T-helper 1 cell (primary cell): ENCODE data around the gene FBXO8.

Source experiments
- DNase-seq, 5 donors: peaks; one replicate each; pipeline ENCODE4 v3.0.0-alpha.2; 2012 to 2020

The FBXO8 gene

DNA sequence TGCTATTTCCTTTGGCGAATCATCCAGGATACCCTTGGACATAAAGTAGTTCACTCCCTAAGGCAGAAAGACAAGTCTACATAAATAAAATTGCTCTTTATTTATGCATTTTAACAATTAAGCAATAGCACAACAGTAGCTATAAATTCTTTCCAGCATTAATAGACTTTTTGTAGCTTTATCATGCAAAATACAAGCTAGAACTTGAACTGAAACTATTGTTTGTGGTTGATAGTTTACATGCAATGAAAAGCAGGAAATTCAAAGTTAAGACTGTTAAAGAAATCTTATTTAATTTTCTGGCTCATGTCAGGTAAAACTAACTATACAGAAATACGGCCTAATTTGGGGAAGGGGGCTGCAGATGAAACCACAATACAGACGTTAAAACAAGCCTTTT is 42.3 kb downstream of the FBXO8 start:
- no peak for DNase-seq

GRCh38 chr4:174236359-174236758 is 47.1 kb downstream of the FBXO8 start:
- DNase-seq, result no peak

DNA sequence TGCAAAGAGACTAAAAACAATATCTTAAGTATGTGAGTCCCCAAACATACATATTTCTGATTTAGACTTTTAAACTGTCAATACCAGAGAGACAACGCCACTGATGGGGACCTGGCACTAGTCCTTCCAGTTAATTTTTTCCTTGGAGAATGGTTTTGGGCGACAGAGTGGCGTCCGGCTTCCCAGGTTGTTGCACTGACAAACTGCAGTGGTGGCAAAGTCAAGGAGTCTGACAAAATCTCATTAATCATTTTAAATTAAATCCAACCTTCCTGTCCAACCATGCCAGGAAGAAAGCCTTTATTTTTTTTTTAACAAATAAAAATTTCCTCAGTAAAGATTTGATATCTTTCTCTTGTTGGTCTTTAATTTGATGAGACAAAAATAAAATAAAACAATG is 52.8 kb downstream of the FBXO8 start:
- DNase-seq, result no peak

GRCh38 chr4:174230148-174230547 is 53.3 kb downstream of the FBXO8 start:
- DNase-seq, result no peak

- DNase-seq, result no peak
These were observed 54.5 kb downstream of the FBXO8 start for GRCh38 chr4:174228988-174229387.

DNA sequence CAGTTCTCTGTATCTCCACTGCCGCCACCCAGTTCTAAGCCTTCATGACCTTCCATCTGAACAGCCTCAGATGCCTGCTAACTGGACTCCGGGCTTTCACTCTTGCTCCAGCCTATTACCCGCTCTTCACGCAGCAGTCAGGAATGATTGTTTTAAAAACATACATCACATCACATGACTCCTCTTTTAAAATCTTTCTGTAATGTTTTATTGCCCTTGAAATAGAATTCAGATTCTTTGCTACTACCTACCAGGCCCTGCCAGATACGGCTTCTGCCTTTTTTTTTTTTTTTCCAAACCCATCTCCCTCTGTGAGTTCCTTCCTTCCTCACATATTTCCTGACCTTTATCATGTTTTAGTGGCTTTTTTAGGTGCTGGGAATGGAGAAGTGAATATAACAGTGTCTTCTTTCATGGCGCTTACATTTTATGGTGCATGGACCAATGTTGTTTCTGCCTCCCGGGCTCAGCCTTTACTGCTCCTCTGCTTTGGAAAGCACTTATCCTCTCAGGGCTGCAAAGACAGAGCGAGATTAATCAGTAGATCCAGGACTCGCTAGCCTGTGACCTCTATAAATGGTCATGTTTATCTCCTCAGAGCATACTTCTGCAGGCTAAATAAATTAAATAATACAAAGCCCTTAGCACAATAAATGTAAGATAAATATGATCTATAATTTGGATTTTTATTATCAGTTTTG is 58.0 kb downstream of the FBXO8 start:
- DNase-seq, result no peak

- DNase-seq, result no peak
These were observed 58.9 kb downstream of the FBXO8 start for GRCh38 chr4:174224550-174224949.

DNA sequence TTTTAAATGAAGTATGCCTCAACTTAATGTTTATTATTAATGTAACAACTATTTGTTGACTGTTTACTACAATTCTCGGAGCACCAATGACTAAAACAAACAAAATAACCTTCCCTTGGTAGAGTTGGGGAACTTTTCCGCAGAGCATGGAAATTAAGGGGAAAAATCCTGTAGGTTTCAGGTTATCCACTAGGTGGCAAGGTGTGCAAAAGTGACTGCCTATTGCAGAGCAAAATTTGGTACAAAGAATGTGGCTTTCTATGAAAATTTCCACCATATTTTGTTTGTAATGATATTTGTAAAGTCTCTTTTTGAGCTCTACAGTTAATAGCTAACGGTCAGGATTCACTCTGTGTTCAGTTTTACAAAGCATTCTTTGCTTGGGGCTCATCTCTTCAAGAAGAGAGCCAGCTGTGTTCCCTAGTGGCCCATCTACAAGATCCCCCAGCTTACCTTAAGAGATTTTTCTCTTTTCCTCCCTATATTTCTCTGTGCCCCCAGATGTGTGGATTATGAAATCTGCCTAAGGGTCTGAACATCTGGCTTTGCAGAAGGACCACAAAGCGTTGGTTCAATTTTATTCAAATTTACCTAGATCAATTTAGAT is 61.1 kb downstream of the FBXO8 start:
- no peak for DNase-seq

DNA sequence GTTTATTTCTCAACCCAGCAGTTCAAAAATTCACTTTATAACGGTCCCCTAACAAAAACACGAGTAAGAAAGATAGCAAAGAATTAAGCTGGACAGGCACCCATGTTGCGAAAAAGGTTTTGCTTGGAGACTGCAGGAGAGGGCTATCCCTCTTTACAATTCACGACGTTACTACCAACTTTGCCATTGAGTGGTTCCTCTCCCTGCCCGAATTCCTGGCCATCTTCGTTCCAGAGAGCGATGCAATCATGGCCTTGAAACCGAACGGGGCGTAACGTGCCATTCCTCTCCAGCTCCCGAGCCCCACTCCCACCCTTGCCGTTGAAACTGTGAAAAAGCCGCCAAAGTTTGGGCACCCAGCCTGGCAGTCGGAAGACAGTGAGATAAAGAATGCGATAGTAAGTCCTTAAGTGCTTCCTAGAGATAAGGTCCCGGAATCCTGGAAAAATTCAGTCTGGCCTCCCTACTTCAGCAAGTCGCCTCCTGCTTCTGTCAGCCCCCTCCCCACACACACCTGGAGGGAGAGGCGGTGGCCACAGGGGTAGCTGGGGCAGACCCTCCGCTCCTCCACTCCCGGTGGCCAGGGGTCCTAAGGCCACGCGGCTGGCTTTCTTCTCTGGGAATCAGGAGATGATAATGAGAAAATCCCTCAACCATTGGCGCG is 65.2 kb downstream of the FBXO8 start:
- no peak for DNase-seq

DNA sequence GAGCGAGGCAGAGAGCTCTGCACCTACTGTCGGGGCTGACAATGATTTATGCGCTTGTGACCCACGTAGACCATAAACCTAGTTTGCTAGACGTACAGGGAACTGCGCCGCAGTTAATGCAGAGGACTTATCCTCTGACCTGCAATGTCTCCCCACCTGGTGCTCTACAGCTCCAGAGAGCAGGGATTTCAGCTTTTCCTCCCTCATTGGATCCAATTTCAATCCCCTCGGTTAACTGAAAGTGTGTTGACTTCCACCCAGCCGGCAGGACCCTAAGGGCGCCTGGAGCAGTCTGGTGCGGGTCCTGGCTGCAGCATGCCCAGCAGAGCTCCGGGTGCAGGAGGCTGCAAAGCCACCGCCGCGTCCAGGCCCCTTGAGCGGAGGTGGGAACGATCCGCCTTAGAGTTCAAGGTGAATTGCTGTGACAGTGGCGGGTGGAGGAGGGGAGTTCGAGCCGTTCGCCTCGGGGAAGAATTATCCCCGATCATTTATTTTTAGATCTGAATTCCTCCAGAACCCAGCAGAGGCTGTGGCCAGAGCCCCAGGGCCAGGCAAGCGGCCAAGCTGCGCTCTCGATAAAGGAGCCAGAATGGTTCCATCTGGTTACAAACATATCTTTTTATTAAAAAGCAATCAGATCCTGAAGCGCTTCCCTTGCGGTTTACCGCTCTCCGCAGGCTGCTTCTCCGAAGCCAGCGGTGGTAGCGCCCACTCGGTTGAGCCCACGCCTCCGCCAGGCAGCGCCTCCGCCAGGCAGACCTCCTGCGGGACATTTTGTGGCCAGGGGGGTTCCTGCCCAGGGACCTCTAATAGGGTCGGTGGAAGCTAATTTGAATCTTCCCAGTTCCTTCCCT is 66.0 kb downstream of the FBXO8 start:
- peak in 1 of 5 donors; percentile 3 for DNase-seq

DNA sequence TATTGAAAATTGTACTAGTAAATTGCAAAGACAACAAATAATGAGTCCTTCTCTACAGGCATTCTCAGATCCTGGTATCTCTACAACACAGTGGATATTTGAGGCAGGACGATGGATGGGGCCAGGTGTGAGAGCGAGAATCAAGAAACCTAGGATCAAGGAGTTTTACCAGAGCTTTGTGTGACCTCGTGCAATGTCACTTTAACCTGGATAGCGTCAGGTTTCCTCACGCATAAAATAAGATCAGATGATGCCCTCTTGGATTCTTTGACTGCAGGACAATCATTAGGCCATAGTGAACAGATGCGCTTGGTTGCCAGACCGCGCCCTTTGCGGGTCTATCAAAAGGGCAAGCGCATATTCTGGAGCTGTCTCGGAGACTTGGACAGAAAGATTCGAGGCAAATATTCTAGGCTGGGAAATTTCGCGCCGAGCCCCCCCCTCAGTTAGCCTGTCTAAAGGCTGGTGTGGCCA is 66.6 kb downstream of the FBXO8 start:
- DNase-seq, result no peak

GRCh38 chr4:174215961-174216680 is 67.3 kb downstream of the FBXO8 start:
- no peak for DNase-seq

GRCh38 chr4:174215057-174215456 is 68.4 kb downstream of the FBXO8 start:
- DNase-seq, result no peak

- DNase-seq, result peak in 1 of 5 donors; percentile 10
These were observed 69.2 kb downstream of the FBXO8 start for GRCh38 chr4:174214101-174214878.

- no peak for DNase-seq
These were observed 69.8 kb downstream of the FBXO8 start for GRCh38 chr4:174213731-174214100.

- no peak for DNase-seq
These were observed 71.4 kb downstream of the FBXO8 start for GRCh38 chr4:174212061-174212460.

DNA sequence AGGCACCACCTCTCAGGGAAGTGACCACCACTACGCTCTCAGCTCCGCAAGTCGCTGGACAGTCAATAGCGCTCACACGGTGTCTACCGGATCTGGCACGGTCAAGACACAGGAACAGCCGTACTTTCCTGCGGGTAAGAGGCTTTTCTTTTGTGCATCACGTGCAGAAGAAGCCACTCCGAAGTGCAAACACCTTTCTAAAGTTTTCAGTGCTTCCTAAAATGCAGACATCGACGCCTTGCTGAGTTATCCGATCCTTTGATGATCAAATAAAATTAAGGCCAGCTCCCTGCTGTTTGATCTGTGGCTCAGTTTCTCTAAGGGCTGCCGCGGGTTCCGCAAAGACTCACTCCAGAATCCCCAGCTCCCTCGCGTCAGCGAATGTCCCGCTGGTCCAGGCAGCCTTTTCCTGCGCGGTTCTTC is 71.8 kb downstream of the FBXO8 start:
- DNase-seq, result no peak

GRCh38 chr4:174210952-174211490 is 72.4 kb downstream of the FBXO8 start:
- DNase-seq, result no peak

DNA sequence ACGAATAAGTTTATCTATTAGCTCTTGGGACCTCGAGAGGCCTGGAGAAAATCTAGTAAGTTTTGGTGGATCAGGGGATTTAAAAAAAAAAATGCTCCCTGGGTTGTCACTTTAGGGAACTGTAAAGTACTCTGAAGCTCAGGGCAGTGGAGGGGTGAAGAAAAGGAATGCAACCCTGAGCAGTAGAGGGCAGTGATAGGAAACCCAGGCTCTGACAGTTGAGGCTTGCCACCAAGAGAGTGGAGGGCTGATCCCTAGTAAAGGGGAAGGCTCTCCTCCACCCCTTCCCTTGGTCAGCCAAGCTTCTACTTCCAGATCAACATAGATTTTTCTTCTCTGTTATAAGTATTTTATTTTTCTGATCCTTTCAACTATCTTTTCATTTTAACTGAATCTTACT is 73.1 kb downstream of the FBXO8 start:
- DNase-seq, result no peak

- DNase-seq, result no peak
These were observed 74.1 kb downstream of the FBXO8 start for GRCh38 chr4:174209341-174209740.

GRCh38 chr4:174207367-174207766 is 76.1 kb downstream of the FBXO8 start:
- no peak for DNase-seq
